GM23338 (cell line): ENCODE data around the gene PNPLA7. TPM values are rescaled to one million over a fixed set of nuclear protein-coding genes. Genes with fewer than 3 reads are reported as not detected.
A peak's percentile ranks its signal among the peaks of the same experiment; 100 is the strongest.

ENCODE experiments used
- ATAC-seq: fragments of 200-7000 bp; cut with Tn5 transposase; 3 replicates; pipeline ENCODE4 v1.9.1; 2020
- DNase-seq: peaks from one replicate; pipeline ENCODE4 v3.0.0-alpha.2; 2015; ENCODE audit warnings: low spot score
- H2AFZ ChIP-seq: fragments of 200-600 bp; sonication (generic); 2 replicates; pipeline ENCODE4 v1.8.0; 2016; ENCODE audit warnings: antibody characterized with exemption, mild to moderate bottlenecking, moderate library complexity
- H3F3A ChIP-seq: fragments of 200-600 bp; sonication (generic); replicated peaks from 2 replicates; pipeline ENCODE4 v1.8.0; 2017; ENCODE audit warnings: antibody characterized with exemption, mixed run types, low read depth
- H3K27ac ChIP-seq: fragments of 200-600 bp; sonication (generic); 2 replicates; pipeline ENCODE4 v1.6.1; 2016; ENCODE audit warnings: low read depth
- H3K27me3 ChIP-seq: fragments of 200-600 bp; sonication (generic); 2 replicates; pipeline ENCODE4 v1.8.0; 2016; ENCODE audit warnings: mild to moderate bottlenecking, mixed run types, moderate library complexity; ENCODE audit not compliant: insufficient read depth
- H3K36me3 ChIP-seq: fragments of 200-600 bp; sonication (generic); 2 replicates; pipeline ENCODE4 v1.8.0; 2016; ENCODE audit warnings: mild to moderate bottlenecking; ENCODE audit not compliant: insufficient read depth
- H3K4me1 ChIP-seq: fragments of 200-600 bp; sonication (generic); 2 replicates; pipeline ENCODE4 v1.8.0; 2016; ENCODE audit warnings: mild to moderate bottlenecking, moderate library complexity; ENCODE audit not compliant: insufficient read depth
- H3K4me2 ChIP-seq: fragments of 200-600 bp; sonication (generic); 2 replicates; pipeline ENCODE4 v1.7.1; 2017; ENCODE audit warnings: mixed run types
- H3K4me3 ChIP-seq: fragments of 200-600 bp; sonication (generic); 2 replicates; pipeline ENCODE4 v1.6.1; 2016; ENCODE audit warnings: mixed run types
- H3K79me2 ChIP-seq: fragments of 200-600 bp; sonication (generic); replicated peaks from 2 replicates; pipeline ENCODE4 v1.8.0; 2017; ENCODE audit warnings: mild to moderate bottlenecking; ENCODE audit not compliant: insufficient read depth
- H3K9me2 ChIP-seq: fragments of 200-600 bp; sonication (generic); 2 replicates; pipeline ENCODE4 v1.8.0; 2017; ENCODE audit not compliant: insufficient read depth
- H4K20me1 ChIP-seq: fragments of 200-600 bp; sonication (generic); replicated peaks from 2 replicates; pipeline ENCODE4 v1.8.0; 2017; ENCODE audit warnings: mild to moderate bottlenecking; ENCODE audit not compliant: insufficient read depth
- H3K27ac Mint-ChIP-seq: 2 replicates; pipeline ENCODE4 v1.8.0; 2020; ENCODE audit warnings: inconsistent platforms, mild to moderate bottlenecking, moderate library complexity, mixed read lengths
- H3K27me3 Mint-ChIP-seq: 3 replicates; pipeline ENCODE4 v1.8.0; 2022; ENCODE audit warnings: low read depth, mild to moderate bottlenecking, moderate library complexity, mixed read lengths, inconsistent platforms; ENCODE audit not compliant: insufficient read depth, poor library complexity
- H3K36me3 Mint-ChIP-seq: 3 replicates; pipeline ENCODE4 v1.8.0; 2021; ENCODE audit warnings: low read depth, mild to moderate bottlenecking, inconsistent platforms, moderate library complexity, mixed read lengths
- H3K4me1 Mint-ChIP-seq: 3 replicates; pipeline ENCODE4 v1.8.0; 2020; ENCODE audit warnings: mild to moderate bottlenecking, inconsistent platforms, mixed read lengths
- H3K4me3 Mint-ChIP-seq: 3 replicates; pipeline ENCODE4 v1.8.0; 2021; ENCODE audit warnings: moderate library complexity, mild to moderate bottlenecking, inconsistent platforms, mixed read lengths
- H3K9me3 Mint-ChIP-seq: 3 replicates; pipeline ENCODE4 v1.8.0; 2020; ENCODE audit warnings: moderate library complexity, mild to moderate bottlenecking, inconsistent platforms, mixed read lengths
- CREB1 ChIP-seq: fragments of 250-450 bp; sonication (Bioruptor Pico); IDR thresholded peaks from 2 replicates; pipeline ENCODE4 v1.5.0; 2020; ENCODE audit warnings: low read depth, mild to moderate bottlenecking, moderate library complexity
- POLR2AphosphoS5 ChIP-seq: IDR thresholded peaks from 2 replicates; pipeline ENCODE4 v1.6.1; 2016; ENCODE audit warnings: antibody characterized with exemption, low read depth
- ZNF114 ChIP-seq: fragments of 250-450 bp; sonication (Bioruptor Pico); IDR thresholded peaks from 2 replicates; pipeline ENCODE4 v1.5.0; 2020; ENCODE audit warnings: mild to moderate bottlenecking, moderate library complexity
- ZNF331 ChIP-seq: fragments of 250-450 bp; sonication (Bioruptor Pico); IDR thresholded peaks from 2 replicates; pipeline ENCODE4 v1.5.0; 2020; ENCODE audit warnings: low read depth, mild to moderate bottlenecking, moderate library complexity
- polyA plus RNA-seq: library from polyadenylated mRNA; unstranded; fragments of >200 nt; fragmentation: Nextera tagmentation; extraction: Ambion mirVana; gene quantifications from 2 replicates; pipeline ENCODE4 v1.2.1, GENCODE V29; 2016
- total RNA-seq: library from RNA; depleted of rRNA; stranded (reverse); fragments of >200 nt; shearing (Covaris generic); gene quantifications from 2 replicates; pipeline ENCODE4 v1.2.3, GENCODE V29; 2014
- TF ChIP-seq, protein P1 (sequence below): IDR thresholded peaks from one replicate; pipeline ENCODE4 v1.6.1; 2018; ENCODE audit warnings: antibody characterized with exemption; ENCODE audit not compliant: unreplicated experiment

The PNPLA7 gene
- total and polyA plus RNA-seq, 2 experiments from 2014 or later = 0.45 to 0.80 TPM

DNA sequence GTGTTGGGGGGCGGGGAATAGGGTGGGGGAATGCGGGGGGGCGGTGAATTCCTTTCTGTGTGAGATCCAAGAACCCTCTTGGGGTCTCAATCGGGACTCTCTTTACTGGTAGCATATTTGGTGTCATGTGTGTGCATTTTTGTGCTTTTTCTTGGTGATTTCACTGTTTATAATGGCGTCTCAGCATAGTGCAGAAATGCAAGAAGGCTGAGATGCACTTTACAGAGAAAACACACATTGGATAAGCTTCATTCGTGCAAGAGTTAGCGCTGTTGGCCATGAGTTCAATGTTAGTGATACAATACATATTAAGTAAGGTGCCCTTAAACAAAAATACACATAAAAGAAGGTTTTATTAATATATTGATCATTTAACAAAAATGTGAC is 108.3 kb downstream of the PNPLA7 start:
- peaks cover 5% of the 10 kb centered on the region for H3K4me1 Mint-ChIP-seq
- H3K27me3 ChIP-seq = no peaks in the 10 kb centered on the region
- peaks cover 4% of the 10 kb centered on the region for H3K27me3 Mint-ChIP-seq
- H3K36me3 Mint-ChIP-seq = no peaks in the 10 kb centered on the region
- H2AFZ ChIP-seq = no peak overlapping the region
- H4K20me1 ChIP-seq = no peaks in the 10 kb centered on the region
- H3K4me2 ChIP-seq = peak overlapping the region; percentile 67
- no peak overlapping the region for H3K27ac Mint-ChIP-seq
- H3K4me3 ChIP-seq = peak overlapping the region; percentile 69
- DNase-seq = no peak
- no peak for TF ChIP-seq CREB1
- ATAC-seq = no peak
- no peaks in the 10 kb centered on the region for H3K79me2 ChIP-seq
- H3K4me1 ChIP-seq = peaks cover 5% of the 10 kb centered on the region; the same call in 1 of the 2 replicates
- H3K9me3 Mint-ChIP-seq = no peaks in the 10 kb centered on the region; the same call in 2 of the 3 replicates
- H3K36me3 ChIP-seq = no peaks in the 10 kb centered on the region
- H3F3A ChIP-seq = 0 out of 2 replicates have a peak, but pooled peaks cover 4% of the 10 kb centered on the region
- no peak overlapping the region for H3K27ac ChIP-seq
- no peaks in the 10 kb centered on the region for H3K9me2 ChIP-seq
- H3K4me3 Mint-ChIP-seq = peak overlapping the region; percentile 73

DNA sequence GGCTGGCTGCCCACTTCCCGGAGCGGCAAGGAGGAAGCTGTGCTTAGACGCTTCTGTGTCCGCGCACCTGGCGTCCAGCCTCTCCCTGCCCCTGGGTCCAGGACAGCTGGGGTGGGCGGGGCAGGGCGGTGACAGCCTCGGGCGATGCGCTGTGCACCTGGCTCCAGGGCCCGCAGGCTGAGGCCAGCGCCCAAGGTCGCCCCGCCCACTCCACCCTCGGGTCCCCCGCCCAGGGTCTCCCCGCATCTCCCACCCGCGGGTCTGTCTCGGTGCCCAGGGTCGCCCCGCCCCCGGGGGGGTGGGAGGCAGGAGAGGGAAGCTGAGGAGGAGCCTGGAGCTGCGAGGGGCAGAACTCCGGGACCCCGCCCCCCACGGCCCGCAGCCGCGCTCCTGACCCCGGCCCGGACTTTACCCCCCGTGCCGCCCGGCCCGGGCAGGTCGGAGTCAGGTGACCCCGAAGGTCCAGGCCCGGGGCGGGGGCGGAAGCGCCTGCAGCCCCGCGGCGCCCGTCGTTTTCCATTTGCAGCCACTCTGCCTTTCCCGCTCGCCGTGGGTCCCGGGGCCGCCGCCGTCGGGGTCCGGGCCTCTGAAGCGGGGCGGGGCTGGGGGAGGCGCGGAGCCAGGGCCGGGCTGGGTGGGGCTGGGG is 108.8 kb downstream of the PNPLA7 start, which contains the start of gene ENTPD8:
Gene ENTPD8 (minus strand): TSS at position 69 of the 646 bp plus-strand sequence. CDS start 3,072 bp downstream, outside the sequence.
- Mint-ChIP-seq H3K36me3 (no peaks in the 10 kb centered on the region), H3K4me1 (peaks cover 5% of the 10 kb centered on the region), H3K9me3 (no peaks in the 10 kb centered on the region; the same call in 2 of the 3 replicates), H3K27ac (no peak within 1 kb of the TSS), H3K27me3 (peaks cover 4% of the 10 kb centered on the region), H3K4me3 (peak within 1 kb of the TSS; percentile 73)
- Histone ChIP-seq H2AFZ (no peak within 1 kb of the TSS), H3F3A (0 out of 2 replicates have a peak, but pooled peaks cover 4% of the 10 kb centered on the region), H4K20me1 (no peaks in the 10 kb centered on the region), H3K4me3 (peak within 1 kb of the TSS; percentile 69), H3K4me1 (peaks cover 5% of the 10 kb centered on the region; the same call in 1 of the 2 replicates), H3K27me3 (no peaks in the 10 kb centered on the region), H3K9me2 (no peaks in the 10 kb centered on the region), H3K36me3 (no peaks in the 10 kb centered on the region), H3K79me2 (no peaks in the 10 kb centered on the region), H3K27ac (no peak within 1 kb of the TSS), H3K4me2 (peak within 1 kb of the TSS; percentile 68)
- peak; percentile 92 for DNase-seq
- TF ChIP-seq ZNF114 (CRISPR knock-in tag) = no peak
- no peak for TF ChIP-seq ZNF331 (CRISPR knock-in tag)
- TF ChIP-seq, protein P1, sequence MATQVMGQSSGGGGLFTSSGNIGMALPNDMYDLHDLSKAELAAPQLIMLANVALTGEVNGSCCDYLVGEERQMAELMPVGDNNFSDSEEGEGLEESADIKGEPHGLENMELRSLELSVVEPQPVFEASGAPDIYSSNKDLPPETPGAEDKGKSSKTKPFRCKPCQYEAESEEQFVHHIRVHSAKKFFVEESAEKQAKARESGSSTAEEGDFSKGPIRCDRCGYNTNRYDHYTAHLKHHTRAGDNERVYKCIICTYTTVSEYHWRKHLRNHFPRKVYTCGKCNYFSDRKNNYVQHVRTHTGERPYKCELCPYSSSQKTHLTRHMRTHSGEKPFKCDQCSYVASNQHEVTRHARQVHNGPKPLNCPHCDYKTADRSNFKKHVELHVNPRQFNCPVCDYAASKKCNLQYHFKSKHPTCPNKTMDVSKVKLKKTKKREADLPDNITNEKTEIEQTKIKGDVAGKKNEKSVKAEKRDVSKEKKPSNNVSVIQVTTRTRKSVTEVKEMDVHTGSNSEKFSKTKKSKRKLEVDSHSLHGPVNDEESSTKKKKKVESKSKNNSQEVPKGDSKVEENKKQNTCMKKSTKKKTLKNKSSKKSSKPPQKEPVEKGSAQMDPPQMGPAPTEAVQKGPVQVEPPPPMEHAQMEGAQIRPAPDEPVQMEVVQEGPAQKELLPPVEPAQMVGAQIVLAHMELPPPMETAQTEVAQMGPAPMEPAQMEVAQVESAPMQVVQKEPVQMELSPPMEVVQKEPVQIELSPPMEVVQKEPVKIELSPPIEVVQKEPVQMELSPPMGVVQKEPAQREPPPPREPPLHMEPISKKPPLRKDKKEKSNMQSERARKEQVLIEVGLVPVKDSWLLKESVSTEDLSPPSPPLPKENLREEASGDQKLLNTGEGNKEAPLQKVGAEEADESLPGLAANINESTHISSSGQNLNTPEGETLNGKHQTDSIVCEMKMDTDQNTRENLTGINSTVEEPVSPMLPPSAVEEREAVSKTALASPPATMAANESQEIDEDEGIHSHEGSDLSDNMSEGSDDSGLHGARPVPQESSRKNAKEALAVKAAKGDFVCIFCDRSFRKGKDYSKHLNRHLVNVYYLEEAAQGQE = peak; percentile 4
- 0 out of 2 replicates have a peak, but pooled peaks have one; percentile 18 for TF ChIP-seq POLR2AphosphoS5
- ATAC-seq = peak; percentile 87
